ENCODE data around the gene SRPK2. TPM values are rescaled to one million over a fixed set of nuclear protein-coding genes. Genes with fewer than 3 reads are reported as not detected.

SRPK2 gene
- total RNA-seq, 1 experiment from 2014 or later: 58.2 TPM

DNA sequence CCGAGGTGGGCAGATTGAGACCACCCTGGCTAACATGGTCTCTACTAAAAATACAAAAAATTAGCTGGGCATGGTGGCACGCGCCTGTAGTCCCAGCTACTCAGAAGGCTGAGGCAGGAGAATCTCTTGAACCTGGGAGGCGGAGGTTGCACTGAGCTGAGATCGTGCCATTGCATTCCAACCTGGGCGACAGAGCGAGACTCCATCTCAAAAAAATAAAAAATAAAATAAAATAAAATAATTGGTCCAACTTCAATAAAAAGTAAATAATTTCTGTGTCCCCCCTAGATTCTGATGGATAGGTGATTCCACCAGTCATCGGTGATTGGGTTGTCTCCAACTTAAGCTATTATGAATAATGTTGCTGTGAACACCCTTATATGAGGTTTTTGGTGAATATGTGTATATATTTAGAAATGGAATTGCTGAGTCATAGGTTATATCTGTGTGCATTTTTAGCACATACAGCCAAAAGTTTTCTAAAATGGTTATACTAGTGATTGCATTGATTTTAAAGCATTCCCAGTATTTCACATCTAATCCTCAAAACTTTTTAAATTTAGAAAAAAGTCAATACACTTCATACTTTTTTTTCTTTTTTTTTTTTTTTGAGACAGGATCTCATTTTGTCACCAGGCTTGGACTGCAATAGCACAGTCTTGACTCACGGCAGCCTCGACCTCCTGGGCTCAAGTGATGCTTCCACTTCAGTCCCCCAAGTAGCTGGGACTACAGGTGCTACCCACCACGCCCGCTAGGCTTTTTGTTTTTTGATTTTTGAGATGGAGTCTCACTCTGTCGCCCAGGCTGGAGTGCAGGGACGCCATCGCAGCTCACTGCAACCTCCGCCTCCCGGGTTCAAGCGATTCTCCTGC, 13.7 kb upstream of the SRPK2 start:
- Histone ChIP-seq H3K9me3 (ENCODE audit: control insufficient read depth, insufficient read depth, low read depth, low read length) (no peaks in the 10 kb centered on the region), H3K4me3 (ENCODE audit: low read depth in 2 of 2, low read length in 2 of 2) (no peak overlapping the region), H3K36me3 (ENCODE audit: control insufficient read depth, insufficient read depth, low read length) (no peaks in the 10 kb centered on the region), H3K27me3 (ENCODE audit: control insufficient read depth, insufficient read depth, low read length) (no peaks in the 10 kb centered on the region), H3K27ac (ENCODE audit: low read length) (peak overlapping the region; percentile 58; the same call in 1 of the 2 replicates), H3K4me1 (ENCODE audit: control insufficient read depth, insufficient read depth, low read length) (no peaks in the 10 kb centered on the region)
- ChIA-PET CTCF (interaction anchor here (0.6 to 1.0 kb wide), 3 partner anchors 187 to 699 kb away, joined by 3 to 5 read pairs (median 4); no protein-coding TSS in a partner anchor), POLR2A (interaction anchor here (0.7 kb wide), 1 partner anchor 87 kb away, joined by 3 read pairs; no protein-coding TSS in a partner anchor)
- TF ChIP-seq, protein P1, sequence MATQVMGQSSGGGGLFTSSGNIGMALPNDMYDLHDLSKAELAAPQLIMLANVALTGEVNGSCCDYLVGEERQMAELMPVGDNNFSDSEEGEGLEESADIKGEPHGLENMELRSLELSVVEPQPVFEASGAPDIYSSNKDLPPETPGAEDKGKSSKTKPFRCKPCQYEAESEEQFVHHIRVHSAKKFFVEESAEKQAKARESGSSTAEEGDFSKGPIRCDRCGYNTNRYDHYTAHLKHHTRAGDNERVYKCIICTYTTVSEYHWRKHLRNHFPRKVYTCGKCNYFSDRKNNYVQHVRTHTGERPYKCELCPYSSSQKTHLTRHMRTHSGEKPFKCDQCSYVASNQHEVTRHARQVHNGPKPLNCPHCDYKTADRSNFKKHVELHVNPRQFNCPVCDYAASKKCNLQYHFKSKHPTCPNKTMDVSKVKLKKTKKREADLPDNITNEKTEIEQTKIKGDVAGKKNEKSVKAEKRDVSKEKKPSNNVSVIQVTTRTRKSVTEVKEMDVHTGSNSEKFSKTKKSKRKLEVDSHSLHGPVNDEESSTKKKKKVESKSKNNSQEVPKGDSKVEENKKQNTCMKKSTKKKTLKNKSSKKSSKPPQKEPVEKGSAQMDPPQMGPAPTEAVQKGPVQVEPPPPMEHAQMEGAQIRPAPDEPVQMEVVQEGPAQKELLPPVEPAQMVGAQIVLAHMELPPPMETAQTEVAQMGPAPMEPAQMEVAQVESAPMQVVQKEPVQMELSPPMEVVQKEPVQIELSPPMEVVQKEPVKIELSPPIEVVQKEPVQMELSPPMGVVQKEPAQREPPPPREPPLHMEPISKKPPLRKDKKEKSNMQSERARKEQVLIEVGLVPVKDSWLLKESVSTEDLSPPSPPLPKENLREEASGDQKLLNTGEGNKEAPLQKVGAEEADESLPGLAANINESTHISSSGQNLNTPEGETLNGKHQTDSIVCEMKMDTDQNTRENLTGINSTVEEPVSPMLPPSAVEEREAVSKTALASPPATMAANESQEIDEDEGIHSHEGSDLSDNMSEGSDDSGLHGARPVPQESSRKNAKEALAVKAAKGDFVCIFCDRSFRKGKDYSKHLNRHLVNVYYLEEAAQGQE (IDR thresholded peaks at IDR 0.05; ENCODE audit: insufficient read depth in 1 of 2, low read depth in 2 of 2, low read length in 1 of 2): no peak
- TF ChIP-seq POLR2AphosphoS5 (IDR thresholded peaks at IDR 0.05; ENCODE audit: low read depth, low read length) (no peak), SIN3A (IDR thresholded peaks at IDR 0.05; ENCODE audit: borderline replicate concordance, insufficient read depth, low read depth, low read length) (no peak), TCF7L2 (IDR thresholded peaks at IDR 0.05; ENCODE audit: low read depth, low read length) (no peak)
- TF ChIP-seq, protein P2, sequence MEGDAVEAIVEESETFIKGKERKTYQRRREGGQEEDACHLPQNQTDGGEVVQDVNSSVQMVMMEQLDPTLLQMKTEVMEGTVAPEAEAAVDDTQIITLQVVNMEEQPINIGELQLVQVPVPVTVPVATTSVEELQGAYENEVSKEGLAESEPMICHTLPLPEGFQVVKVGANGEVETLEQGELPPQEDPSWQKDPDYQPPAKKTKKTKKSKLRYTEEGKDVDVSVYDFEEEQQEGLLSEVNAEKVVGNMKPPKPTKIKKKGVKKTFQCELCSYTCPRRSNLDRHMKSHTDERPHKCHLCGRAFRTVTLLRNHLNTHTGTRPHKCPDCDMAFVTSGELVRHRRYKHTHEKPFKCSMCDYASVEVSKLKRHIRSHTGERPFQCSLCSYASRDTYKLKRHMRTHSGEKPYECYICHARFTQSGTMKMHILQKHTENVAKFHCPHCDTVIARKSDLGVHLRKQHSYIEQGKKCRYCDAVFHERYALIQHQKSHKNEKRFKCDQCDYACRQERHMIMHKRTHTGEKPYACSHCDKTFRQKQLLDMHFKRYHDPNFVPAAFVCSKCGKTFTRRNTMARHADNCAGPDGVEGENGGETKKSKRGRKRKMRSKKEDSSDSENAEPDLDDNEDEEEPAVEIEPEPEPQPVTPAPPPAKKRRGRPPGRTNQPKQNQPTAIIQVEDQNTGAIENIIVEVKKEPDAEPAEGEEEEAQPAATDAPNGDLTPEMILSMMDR (IDR thresholded peaks at IDR 0.05): no peak
- DNase-seq (ENCODE audit: low read depth, low spot score) (no peak), ATAC-seq (no peak)
- intact Hi-C loops (cut with micrococcal nuclease; ENCODE audit: unreplicated experiment) (no loop called here), in situ Hi-C loops (cut with HindIII; ENCODE audit: low pct_unique_long_range_greater_than_20kb, low sequenced_read_pairs) (no loop called here)
- no TSS peak for BruUV-seq (replicated peaks)

DNA sequence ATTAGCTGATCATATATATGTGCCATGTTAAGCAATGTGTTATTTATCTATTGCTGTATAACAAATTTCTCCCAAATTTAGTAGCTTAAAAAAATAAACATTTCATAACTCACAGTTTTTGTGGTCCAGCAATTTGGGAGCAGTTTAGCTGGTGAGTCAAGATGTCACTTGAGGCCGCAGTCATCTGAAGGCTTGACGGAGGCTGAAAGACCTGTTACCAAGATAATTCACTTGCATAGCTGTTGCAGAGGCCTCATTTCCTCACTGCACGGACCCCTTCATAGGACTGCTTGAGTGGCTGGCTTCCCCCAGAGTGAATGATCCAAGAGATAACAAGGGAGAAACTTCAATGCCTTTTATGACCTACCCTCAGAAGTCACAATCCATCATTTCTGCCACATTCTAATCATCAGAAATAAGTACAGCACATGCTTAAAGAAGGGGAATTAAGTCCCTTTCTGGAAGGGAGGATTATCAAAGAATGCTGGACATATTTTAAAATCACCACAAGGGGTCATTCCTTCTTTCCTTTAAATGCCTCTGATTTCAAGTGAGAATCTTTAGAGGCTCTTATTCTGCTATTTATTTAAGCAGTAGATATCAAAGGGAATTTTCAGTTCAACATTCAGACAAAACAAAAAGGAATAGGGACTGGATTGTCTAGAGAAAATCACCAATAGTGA, 10.5 kb upstream of the SRPK2 start:
- Histone ChIP-seq H3K27me3 (ENCODE audit: control insufficient read depth, insufficient read depth, low read length) (no peaks in the 10 kb centered on the region), H3K4me1 (ENCODE audit: control insufficient read depth, insufficient read depth, low read length) (no peaks in the 10 kb centered on the region), H3K9me3 (ENCODE audit: control insufficient read depth, insufficient read depth, low read depth, low read length) (no peaks in the 10 kb centered on the region), H3K27ac (ENCODE audit: low read length) (no peak overlapping the region), H3K36me3 (ENCODE audit: control insufficient read depth, insufficient read depth, low read length) (no peaks in the 10 kb centered on the region), H3K4me3 (ENCODE audit: low read depth in 2 of 2, low read length in 2 of 2) (no peak overlapping the region)
- intact Hi-C loops (cut with micrococcal nuclease; ENCODE audit: unreplicated experiment): no loop called here
- ATAC-seq (no peak; the same call in 1 of the 2 replicates), DNase-seq (ENCODE audit: low read depth, low spot score) (no peak)
- CTCF ChIA-PET: no interaction called here
- no peak for TF ChIP-seq TCF7L2 (IDR thresholded peaks at IDR 0.05; ENCODE audit: low read depth, low read length)
- TF ChIP-seq SIN3A (IDR thresholded peaks at IDR 0.05; ENCODE audit: borderline replicate concordance, insufficient read depth, low read depth, low read length): no peak
- TF ChIP-seq, protein P2 (IDR thresholded peaks at IDR 0.05): no peak
- no peak for TF ChIP-seq POLR2AphosphoS5 (IDR thresholded peaks at IDR 0.05; ENCODE audit: low read depth, low read length)
- TF ChIP-seq, protein P1 (IDR thresholded peaks at IDR 0.05; ENCODE audit: insufficient read depth in 1 of 2, low read depth in 2 of 2, low read length in 1 of 2): no peak
- POLR2A ChIA-PET: no interaction called here
- no TSS peak for BruUV-seq (replicated peaks)
- in situ Hi-C loops (cut with HindIII; ENCODE audit: low pct_unique_long_range_greater_than_20kb, low sequenced_read_pairs): no loop called here
